ENCODE data around the gene CAND1. TPM values are rescaled to one million over a fixed set of nuclear protein-coding genes. Genes with fewer than 3 reads are reported as not detected.

Gene CAND1
- polyA plus RNA-seq (2014; cell fraction: cytosol; rRNA removed) = 76.2 and 90.8 TPM in 2 replicates
- polyA plus RNA-seq (2014; cell fraction: nucleus; rRNA removed) = 106 TPM in 2 replicates

GRCh38 chr12:67268896-67269632 is at the start of gene CAND1:
Gene CAND1, plus strand, starts transcription at chr12:67269358. Its CDS starts 360 bp downstream, at chr12:67269718.
- peak; percentile 100 for DNase-seq (ENCODE audit: low spot score)

- DNase-seq (ENCODE audit: low spot score) = peak; percentile 10
Measured at GRCh38 chr12:67220065-67220464, 49.1 kb upstream of the CAND1 start.

- DNase-seq (ENCODE audit: low spot score) = peak; percentile 23
Measured at GRCh38 chr12:67222302-67222701, 46.9 kb upstream of the CAND1 start.

GRCh38 chr12:67223225-67223624 is 45.9 kb upstream of the CAND1 start:
- DNase-seq (ENCODE audit: low spot score) = no peak

GRCh38 chr12:67237231-67237630 is 31.9 kb upstream of the CAND1 start:
- DNase-seq (ENCODE audit: low spot score) = no peak

GRCh38 chr12:67239061-67239460 is 30.1 kb upstream of the CAND1 start:
- DNase-seq (ENCODE audit: low spot score) = no peak

- DNase-seq (ENCODE audit: low spot score) = no peak
Measured at GRCh38 chr12:67241482-67241881, 27.7 kb upstream of the CAND1 start.

- no peak for DNase-seq (ENCODE audit: low spot score)
Measured at GRCh38 chr12:67243260-67243659, 25.9 kb upstream of the CAND1 start.

GRCh38 chr12:67245571-67245970 is 23.6 kb upstream of the CAND1 start:
- no peak for DNase-seq (ENCODE audit: low spot score)

GRCh38 chr12:67251012-67251411 is 18.1 kb upstream of the CAND1 start:
- DNase-seq (ENCODE audit: low spot score) = no peak

GRCh38 chr12:67254372-67255026 is 14.7 kb upstream of the CAND1 start:
- no peak for DNase-seq (ENCODE audit: low spot score)

- no peak for DNase-seq (ENCODE audit: low spot score)
Measured at GRCh38 chr12:67256649-67257048, 12.5 kb upstream of the CAND1 start.

- DNase-seq (ENCODE audit: low spot score) = peak; percentile 86
Measured at GRCh38 chr12:67263471-67263870, 5.7 kb upstream of the CAND1 start.

- peak; percentile 100 for DNase-seq (ENCODE audit: low spot score)
Measured at GRCh38 chr12:67268335-67268895, 743 bp upstream of the CAND1 start.

GRCh38 chr12:67269633-67270573 is 745 bp downstream of the CAND1 start:
- peak; percentile 46 for DNase-seq (ENCODE audit: low spot score)

GRCh38 chr12:67270622-67271021 is 1.5 kb downstream of the CAND1 start:
- no peak for DNase-seq (ENCODE audit: low spot score)

GRCh38 chr12:67271976-67272375 is 2.8 kb downstream of the CAND1 start:
- no peak for DNase-seq (ENCODE audit: low spot score)

GRCh38 chr12:67274186-67274585 is 5.0 kb downstream of the CAND1 start:
- no peak for DNase-seq (ENCODE audit: low spot score)

GRCh38 chr12:67275380-67275913 is 6.3 kb downstream of the CAND1 start:
- no peak for DNase-seq (ENCODE audit: low spot score)

GRCh38 chr12:67276421-67276820 is 7.3 kb downstream of the CAND1 start:
- no peak for DNase-seq (ENCODE audit: low spot score)

GRCh38 chr12:67279637-67280036 is 10.5 kb downstream of the CAND1 start:
- DNase-seq (ENCODE audit: low spot score) = no peak

Measured in SK-N-DZ (cell line).